Activated CD4-positive, alpha-beta T cell treated with anti-CD3 and anti-CD28 coated beads, Interleukin-2, Interleukin-4, amounts not matched to agents 100 ng/mL and 50 ng/mL, durations not matched to agents 16 hours and 8 hours (primary cell): Measurements from ENCODE around the gene RTP5.
"Not testable (repeated sequence)": the region's sequence is repeated elsewhere in the genome, so short reads cannot be mapped to it uniquely, and the experiment has no call there.

Source experiments
- DNase-seq: peaks from one replicate; pipeline ENCODE4 v3.0.0-alpha.2; 2020; ENCODE audit warnings: low spot score

The RTP5 gene

GRCh38 chr2:241902357-241902991 is 32.9 kb downstream of the RTP5 start:
- DNase-seq = no peak

DNA sequence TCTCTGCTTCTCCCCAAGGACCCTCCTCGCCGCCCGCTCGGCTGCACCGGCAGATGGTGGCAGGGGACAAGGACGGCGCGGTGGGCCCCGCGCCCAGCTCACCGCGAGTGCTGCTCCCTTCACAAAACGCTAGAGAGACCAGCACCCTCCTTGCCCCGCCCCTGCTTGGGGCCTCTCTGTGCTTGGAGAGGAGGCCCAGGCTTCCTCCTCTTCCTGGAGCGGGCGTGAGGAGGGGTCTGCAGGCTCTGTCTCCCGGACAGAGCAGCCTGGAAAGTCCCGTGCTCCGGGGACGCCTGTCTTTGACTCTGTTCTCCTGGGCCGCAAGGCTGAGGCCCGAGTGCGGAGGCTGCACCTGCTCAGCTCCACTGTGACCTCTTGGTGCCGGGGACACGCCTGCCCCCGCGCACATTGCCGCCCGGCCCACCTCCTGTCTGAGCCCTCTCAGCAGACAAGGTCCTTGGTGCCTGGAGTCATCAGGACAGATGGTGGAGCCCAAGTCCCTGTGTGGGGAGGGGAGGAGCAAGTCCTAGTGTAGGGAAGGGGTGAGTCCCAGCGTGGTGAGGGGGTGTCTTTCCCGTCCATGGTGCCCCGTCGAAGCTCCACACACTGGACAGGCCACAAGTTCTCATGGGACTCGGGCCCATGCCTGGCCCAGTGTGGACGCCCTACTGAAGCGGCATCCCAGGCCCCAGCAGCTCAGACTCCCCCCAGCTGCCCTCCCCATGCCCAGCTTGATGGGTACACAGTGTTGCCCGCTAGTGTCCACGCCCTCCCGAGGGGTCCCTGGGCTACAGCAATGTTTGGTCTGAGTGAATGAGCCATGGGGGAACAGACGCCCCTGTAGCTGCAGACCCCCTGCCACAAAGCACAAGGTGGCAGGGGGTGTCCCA is 33.8 kb downstream of the RTP5 start:
- no peak for DNase-seq

DNA sequence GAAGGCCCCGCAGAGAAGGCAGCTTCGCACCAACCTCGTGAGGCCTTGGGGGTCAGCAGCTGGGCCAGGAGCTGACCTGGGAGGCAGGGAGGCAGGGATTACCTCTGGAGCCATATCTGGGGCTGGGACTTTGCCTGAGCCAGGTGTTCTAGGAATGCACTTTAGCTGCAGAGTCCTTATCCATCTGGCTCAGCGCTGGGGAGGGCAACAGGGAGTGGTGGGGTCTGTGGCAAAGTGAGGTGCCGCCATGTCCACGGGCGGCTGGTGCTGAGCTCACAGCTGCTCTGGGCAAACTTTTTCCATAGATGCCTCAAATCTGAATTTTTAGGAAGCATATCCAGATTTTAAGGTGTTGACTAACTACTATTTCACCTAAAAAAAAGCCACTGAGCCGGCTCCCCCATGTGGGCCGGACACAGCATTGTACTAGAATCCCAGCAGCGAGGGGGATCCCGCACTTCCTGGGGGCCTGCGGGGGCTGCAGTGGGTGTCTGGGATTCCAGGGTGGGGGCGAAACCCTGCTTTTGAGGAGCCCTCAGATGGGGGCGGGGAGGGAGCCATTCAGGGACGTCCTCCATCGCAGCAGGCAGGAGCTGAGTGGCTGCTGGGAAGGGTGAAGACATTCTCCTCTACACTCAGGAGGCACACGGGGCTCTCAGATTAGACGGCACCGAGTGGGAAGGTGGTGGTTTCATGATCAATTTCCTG is 34.6 kb downstream of the RTP5 start:
- no peak for DNase-seq

DNA sequence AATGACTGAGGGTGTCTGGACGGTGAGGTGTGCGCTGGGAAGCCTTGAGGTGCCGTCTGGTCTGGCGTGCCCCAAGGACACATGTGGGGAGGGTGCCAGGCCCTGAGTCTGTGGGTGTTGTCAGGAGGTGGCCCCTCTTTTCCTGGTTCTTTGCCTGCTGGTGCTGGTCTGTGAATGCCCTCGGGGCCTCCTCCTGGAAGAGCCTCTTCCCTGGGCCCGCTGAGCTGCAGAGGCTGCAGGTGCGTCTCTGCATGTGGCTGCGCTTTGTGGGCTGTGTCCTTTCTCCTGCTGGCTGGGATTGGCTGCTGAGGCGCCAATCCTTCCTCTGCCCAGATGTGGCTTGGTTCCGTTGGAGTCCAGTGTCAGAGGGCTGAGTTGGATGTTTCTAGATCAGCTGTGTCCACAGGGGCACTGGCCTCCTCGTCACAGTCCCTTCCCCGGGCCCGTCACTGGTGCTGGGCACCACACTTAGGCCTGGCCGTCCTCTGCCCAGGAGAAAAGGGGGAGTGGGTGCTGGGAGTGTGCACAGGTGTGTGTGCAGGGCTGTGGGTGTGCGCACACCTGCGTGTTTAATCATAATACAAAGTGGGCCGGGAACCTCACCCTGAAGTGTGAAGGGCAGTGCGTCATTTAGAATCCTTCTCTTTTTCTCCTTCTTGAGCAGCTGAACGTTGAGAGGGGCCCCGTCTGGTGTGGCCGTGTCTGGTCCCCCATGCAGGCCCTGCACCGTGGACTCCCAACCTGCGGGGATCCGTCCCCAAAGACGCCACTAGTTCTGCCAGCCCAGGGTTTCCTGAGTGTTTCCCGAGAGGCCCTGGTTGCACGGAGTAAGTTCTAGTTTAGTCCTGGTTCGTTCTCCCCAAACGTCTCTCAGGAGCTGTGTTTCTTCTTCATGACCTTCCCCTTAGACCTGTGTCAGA is 35.5 kb downstream of the RTP5 start:
- DNase-seq = no peak

GRCh38 chr2:241905716-241906377 is 36.3 kb downstream of the RTP5 start:
- DNase-seq = no peak

DNA sequence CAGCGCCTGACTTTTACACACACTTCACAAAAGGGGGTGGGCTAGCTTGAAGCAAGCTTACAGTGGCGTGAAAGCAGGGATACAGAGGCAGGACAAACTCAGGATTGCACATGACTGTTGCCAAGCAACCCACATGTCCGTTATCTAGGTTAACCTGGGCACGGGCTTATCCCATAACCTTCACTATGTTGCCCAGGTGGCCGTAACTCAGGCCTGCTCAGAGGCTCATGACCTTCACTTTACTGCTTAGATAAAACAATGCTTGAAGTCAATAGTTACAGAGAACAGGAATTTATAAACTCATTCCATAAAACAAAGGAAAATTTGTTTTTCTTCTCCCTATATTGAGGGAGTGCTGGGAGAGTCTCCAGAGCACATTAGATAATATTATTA is 36.8 kb downstream of the RTP5 start:
- not testable (repeated sequence) for DNase-seq

- DNase-seq = no peak
Measured at GRCh38 chr2:241906826-241907570, 37.5 kb downstream of the RTP5 start.

- DNase-seq = not testable (repeated sequence)
Measured at GRCh38 chr2:241907831-241908230, 38.3 kb downstream of the RTP5 start.

- DNase-seq = no peak
Measured at GRCh38 chr2:241908686-241909420, 39.3 kb downstream of the RTP5 start.

GRCh38 chr2:241909769-241910168 is 40.2 kb downstream of the RTP5 start:
- no peak for DNase-seq

DNA sequence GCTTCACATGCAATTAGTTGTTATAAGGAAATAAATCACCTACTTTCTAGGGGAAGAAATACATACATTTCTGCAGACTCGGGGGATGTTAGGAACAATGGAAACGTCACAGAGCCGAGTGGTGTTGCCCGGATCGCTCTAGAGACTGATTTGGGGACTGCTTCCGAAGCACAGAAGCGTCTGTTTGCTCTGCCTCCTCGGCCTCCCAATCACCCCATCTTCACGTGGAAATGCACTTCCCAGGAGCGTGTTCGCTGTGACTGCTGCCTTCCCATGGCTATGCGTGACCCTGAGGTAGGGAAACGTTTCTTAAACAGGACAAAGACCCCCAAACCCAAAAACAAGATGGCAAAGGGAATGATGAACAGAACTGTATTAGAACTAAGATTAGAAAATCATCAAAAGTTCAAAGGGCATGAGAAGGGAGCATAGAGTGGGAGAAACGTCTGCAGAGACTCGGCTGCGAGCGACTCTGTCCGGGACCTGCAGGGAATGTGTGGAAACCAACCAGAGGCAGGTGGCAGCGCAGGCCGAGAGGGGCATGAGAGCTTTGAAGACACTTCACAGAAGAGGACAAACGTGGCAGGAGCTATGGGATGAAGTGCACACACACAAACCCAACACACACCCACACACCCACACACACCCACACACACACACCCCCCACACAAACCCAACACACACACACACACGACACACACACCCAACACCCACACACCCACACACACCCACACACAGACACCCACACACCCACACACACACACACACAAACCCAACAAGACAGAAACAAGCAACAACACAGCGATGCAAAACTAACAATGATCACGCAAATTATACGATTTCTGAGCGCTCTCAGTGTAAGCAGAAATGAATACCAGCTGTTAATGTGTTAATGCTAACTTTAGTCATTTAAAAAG is 41.3 kb downstream of the RTP5 start:
- DNase-seq = no peak

DNA sequence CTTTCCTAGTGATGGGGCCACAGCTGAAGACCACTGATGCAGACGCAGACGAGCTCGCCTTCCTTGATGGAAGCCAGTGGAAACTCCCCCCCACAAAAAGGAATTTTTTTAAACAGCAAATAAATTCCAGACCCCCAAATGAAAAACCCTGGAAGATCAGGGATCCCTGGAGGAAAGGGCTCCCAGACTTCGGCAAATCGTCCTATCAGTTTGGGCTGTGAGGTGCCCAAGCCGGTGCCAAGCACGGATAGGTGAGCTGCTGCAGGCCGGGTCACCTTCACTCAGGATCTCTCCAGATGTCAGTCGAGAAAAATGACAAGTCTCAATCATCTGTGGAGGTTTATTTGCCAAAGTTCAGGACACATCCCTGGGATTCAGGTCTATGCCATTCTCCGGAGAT is 42.0 kb downstream of the RTP5 start:
- DNase-seq = no peak

GRCh38 chr2:241912021-241912555 is 42.6 kb downstream of the RTP5 start:
- DNase-seq = no peak

DNA sequence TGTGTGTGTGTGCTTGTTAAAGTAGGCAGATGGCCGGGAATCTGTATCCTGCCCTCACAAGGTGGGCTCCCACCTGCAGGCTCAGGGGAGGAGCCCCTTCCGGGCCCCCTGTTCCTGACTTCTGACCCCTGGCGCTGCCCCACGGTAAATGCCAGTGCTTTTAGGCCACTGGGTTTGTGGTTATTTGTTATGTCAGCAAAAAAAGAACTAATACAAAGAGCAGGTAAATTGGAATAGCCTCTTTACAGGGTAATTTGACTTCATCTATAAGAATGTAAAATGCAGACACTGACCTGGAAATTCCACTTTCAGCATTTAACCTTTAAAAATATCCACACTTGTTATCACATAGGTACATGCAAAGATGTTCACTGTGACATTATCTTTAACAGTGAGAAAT is 44.2 kb downstream of the RTP5 start:
- no peak for DNase-seq

DNA sequence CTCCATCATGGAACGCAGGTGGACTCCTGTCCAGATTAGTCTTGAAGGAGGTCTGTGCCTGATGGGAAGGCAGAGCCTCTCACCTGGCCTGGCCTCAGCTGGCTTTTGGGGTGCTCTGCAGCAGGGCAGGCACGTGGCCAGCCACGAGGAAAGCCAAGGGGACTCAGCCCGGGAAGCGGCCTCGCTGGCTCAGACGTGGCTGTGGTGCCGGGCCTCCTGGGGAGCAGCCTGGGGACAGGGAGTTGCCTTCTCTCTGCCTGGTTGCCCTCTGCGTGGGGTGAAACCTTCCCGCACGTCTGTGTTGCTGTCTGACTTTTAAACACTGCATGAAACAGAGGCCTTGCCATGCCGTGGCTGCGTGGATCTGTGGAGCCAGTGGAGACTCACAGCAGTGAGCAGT is 45.0 kb downstream of the RTP5 start:
- no peak for DNase-seq

- not testable (repeated sequence) for DNase-seq
Measured at GRCh38 chr2:241921631-241922030, 52.1 kb downstream of the RTP5 start.

DNA sequence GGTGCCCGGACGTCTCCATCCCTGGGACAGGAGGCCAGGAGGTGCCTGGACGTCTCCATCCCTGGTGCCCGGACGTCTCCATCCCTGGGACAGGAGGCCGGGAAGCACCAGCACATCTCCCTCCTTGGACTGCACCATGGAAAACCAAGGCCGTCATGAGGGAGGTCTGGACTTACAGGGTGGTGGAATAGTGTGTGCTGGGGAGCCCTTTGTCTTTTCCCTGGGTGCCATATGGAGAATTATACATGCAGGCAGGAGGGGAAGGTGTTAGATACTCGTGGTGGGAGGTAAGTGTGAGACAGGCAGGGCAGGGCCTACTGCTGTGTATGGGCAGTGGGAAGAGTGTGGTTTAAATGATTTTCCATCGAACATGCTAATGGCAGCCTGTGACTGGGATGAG is 52.9 kb downstream of the RTP5 start:
- no peak for DNase-seq

DNA sequence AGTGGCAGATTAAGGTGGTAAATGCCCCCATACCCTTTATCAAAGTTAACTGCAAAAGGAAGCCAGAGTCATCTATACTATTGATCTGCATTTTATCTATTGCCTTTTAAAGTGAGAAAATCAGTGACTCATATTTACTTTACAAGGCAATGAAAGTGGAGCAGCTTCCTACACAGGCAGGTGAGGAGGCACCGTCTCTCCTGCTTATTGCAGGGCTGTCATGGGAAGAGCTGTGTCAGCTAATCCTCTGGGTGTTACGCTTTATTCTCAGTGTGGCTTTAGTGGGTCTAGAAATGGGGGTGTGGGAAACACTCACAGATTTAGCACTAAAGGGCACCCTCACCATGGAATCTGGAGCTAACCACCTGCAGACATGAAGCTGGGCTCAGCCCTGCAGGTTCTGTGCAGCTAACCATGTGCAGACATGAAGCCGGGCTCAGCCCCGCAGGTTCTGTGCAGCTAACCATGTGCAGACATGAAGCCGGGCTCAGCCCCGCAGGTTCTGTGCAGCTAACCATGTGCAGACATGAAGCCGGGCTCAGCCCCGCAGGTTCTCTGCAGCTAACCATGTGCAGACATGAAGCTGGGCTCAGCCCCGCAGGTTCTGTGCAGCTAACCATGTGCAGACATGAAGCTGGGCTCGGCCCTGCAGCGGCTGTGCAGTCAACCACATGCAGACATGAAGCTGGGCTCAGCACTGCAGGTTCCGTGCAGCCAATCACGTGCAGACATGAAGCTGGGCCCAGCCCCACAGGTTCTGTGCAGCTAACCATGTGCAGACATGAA is 53.5 kb downstream of the RTP5 start:
- not testable (repeated sequence) for DNase-seq
